ENCODE measurements around the gene LRTM1.

- TF ChIP-seq POLR2A (IDR thresholded peaks at IDR 0.05) (no peak), POLR2AphosphoS5 (IDR thresholded peaks at IDR 0.05) (no peak), CTCF (IDR thresholded peaks at IDR 0.05) (no peak), EP300 (IDR thresholded peaks at IDR 0.05; ENCODE audit: low read depth) (no peak)
These were observed 14.0 kb upstream of the LRTM1 start for GRCh38 chr3:54941690-54942362.
